Mesothelial cell of epicardium (in vitro differentiated cells): ENCODE data around the gene LURAP1L. TPM values are rescaled to one million over a fixed set of nuclear protein-coding genes. Genes with fewer than 3 reads are reported as not detected.

ENCODE experiments used
- DNase-seq, 2 experiments: peaks; one replicate each; pipeline ENCODE4 v3.0.0; 2021; ENCODE audit warnings: low spot score in 2 of 2; ENCODE audit not compliant: unreplicated experiment in 2 of 2
- H3K27ac Mint-ChIP-seq: 2 replicates; pipeline ENCODE4 v1.8.0; 2021; ENCODE audit warnings: mixed read lengths
- H3K27me3 Mint-ChIP-seq: 2 replicates; pipeline ENCODE4 v1.8.0; 2021; ENCODE audit warnings: low read depth, mixed read lengths
- H3K36me3 Mint-ChIP-seq: 2 replicates; pipeline ENCODE4 v1.8.0; 2021; ENCODE audit warnings: mixed read lengths
- H3K4me1 Mint-ChIP-seq: 2 replicates; pipeline ENCODE4 v1.8.0; 2021; ENCODE audit warnings: mixed read lengths
- H3K4me3 Mint-ChIP-seq: 2 replicates; pipeline ENCODE4 v1.8.0; 2021; ENCODE audit warnings: mild to moderate bottlenecking, moderate library complexity, mixed read lengths
- H3K9me3 Mint-ChIP-seq: 2 replicates; pipeline ENCODE4 v1.8.0; 2021; ENCODE audit warnings: mixed read lengths
- total RNA-seq: library from RNA; stranded (reverse); gene quantifications from 3 replicates; pipeline ENCODE4 v1.2.1, GENCODE V29; 2021
- TF ChIP-seq, protein P1 (sequence below): fragments of 200-600 bp; sonication (generic); IDR thresholded peaks from one replicate; pipeline ENCODE4 v1.5.0; 2021; ENCODE audit warnings: antibody characterized with exemption; ENCODE audit not compliant: unreplicated experiment

LURAP1L gene
- total RNA-seq, 1 donor from 2014 or later = 31.2 TPM

DNA sequence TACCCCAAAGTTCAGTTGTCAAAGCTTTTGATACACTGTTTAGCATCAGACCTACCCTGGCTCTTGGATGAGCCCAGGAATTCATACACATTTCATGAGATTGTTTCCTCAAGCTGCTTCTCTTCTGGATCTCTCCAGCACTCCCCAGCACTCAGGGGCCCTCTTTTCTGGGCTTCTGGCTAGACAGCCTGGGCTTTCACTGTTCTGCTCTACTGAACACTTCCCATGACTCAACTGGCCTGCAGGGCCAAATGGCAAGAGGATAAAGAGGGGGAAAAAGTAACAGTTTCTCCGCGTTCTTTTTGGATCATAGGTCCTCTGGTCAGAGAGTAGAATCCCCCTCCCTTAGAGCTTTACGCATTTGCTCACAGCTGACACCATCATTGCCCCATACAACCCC lies 20.9 kb upstream of the LURAP1L start:
- Mint-ChIP-seq H3K9me3 (peaks cover 8% of the 10 kb centered on the region), H3K27me3 (no peaks in the 10 kb centered on the region), H3K4me3 (no peak overlapping the region), H3K27ac (no peak overlapping the region), H3K36me3 (no peaks in the 10 kb centered on the region), H3K4me1 (no peaks in the 10 kb centered on the region)
- no peak for DNase-seq
- TF ChIP-seq, protein P1, sequence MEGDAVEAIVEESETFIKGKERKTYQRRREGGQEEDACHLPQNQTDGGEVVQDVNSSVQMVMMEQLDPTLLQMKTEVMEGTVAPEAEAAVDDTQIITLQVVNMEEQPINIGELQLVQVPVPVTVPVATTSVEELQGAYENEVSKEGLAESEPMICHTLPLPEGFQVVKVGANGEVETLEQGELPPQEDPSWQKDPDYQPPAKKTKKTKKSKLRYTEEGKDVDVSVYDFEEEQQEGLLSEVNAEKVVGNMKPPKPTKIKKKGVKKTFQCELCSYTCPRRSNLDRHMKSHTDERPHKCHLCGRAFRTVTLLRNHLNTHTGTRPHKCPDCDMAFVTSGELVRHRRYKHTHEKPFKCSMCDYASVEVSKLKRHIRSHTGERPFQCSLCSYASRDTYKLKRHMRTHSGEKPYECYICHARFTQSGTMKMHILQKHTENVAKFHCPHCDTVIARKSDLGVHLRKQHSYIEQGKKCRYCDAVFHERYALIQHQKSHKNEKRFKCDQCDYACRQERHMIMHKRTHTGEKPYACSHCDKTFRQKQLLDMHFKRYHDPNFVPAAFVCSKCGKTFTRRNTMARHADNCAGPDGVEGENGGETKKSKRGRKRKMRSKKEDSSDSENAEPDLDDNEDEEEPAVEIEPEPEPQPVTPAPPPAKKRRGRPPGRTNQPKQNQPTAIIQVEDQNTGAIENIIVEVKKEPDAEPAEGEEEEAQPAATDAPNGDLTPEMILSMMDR = no peak

DNA sequence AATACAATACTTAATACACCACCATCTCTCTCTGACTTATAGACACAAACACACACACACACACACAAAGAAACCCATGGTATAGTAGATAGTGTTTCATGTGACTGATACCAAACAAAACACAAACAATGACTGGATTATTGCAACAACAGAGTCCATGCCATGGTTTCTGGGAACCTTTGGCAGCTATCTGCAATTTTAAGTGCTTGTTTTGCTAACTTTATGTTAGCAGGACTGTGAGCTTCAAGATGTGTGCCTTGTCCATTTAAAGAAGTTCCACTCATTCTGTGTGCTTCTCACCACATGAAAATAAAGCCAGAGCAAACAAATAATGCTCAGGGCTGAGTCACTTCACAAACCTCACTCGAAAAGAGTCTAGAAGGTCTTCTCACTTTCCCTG lies 15.1 kb upstream of the LURAP1L start:
- no peaks in the 10 kb centered on the region for H3K27me3 Mint-ChIP-seq
- no peak overlapping the region for H3K4me3 Mint-ChIP-seq
- peaks cover 2% of the 10 kb centered on the region for H3K4me1 Mint-ChIP-seq
- H3K36me3 Mint-ChIP-seq = no peaks in the 10 kb centered on the region
- H3K9me3 Mint-ChIP-seq = no peaks in the 10 kb centered on the region
- TF ChIP-seq, protein P1 = no peak
- no peak for DNase-seq
- no peak overlapping the region for H3K27ac Mint-ChIP-seq

DNA sequence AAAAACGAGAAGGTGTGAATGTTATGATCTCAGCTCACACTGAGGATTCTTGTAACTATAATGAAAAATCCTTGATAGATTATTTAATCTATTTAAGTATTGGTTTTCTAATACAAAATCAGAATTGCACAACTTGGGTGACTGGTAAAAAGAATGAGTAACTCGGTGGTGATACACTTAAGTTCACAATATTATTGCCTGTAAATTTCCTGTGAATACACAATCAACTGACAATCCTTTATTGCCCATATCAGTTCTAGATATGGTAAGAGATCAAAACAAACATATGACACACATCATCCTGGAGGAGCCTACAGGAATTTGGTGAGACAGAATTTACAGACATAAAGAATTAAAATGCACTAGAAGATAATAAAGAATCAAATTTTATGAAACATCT lies 14.1 kb upstream of the LURAP1L start:
- TF ChIP-seq, protein P1 = no peak
- no peak for DNase-seq
- H3K9me3 Mint-ChIP-seq = no peaks in the 10 kb centered on the region

DNA sequence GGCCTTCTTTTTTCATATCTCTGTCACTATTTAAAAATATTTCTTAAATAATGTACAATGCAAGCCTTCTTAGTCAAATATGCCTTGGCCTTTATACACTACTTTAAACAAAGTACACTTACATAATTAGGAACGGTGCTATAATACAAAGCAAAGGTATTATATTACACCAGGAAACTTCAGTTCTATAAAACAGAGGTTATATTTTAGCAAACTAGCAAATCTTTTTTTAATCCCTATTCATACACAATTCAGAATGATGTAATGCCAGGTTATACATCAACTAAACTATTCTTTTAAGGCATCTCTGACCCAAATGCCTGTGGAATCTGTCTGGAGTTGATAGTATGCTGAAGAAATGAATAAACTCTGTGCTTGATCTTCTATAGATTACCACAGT lies 10.7 kb upstream of the LURAP1L start:
- no peak overlapping the region for H3K27ac Mint-ChIP-seq
- peaks cover 2% of the 10 kb centered on the region for H3K4me1 Mint-ChIP-seq
- no peaks in the 10 kb centered on the region for H3K9me3 Mint-ChIP-seq
- TF ChIP-seq, protein P1 = no peak
- H3K27me3 Mint-ChIP-seq = no peaks in the 10 kb centered on the region
- no peak for DNase-seq
- H3K4me3 Mint-ChIP-seq = no peak overlapping the region
- H3K36me3 Mint-ChIP-seq = no peaks in the 10 kb centered on the region

More for the DNA sequence above, 14.1 kb upstream of the LURAP1L start:
- Mint-ChIP-seq H3K36me3 (no peaks in the 10 kb centered on the region), H3K4me3 (no peak overlapping the region), H3K27me3 (no peaks in the 10 kb centered on the region), H3K4me1 (peaks cover 2% of the 10 kb centered on the region), H3K27ac (no peak overlapping the region)

DNA sequence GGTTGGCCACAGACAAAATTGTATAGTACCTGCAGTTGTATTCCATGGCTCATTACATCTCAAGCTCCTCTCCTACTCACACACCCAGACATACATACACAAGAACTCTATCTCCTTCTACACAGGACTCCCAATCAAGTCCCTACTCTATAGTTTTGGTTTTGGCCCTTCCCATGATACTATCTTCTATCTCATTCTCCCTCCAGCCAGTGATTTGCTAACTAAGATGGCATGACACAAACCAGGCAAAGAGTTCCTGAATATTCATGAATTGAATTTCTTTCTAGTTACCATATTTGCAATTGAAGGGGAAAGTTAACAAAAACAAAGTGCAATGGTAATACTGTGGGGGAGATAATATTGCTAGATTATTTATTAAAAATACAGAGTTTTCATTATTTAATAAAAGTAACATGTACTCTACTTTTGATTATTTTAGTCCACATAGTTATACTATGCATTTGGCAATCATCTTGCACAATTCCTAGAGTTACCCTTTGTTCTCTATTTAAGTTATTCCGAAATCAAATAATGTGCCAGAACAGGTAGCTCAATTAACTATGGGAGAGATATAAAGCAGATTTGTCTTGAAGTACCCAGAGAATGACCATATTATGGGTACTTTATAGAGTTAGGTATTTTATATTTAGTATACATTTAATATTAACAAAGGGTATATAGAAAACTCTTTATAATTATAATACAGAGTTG lies 9.6 kb upstream of the LURAP1L start:
- peaks cover 2% of the 10 kb centered on the region for H3K4me1 Mint-ChIP-seq
- TF ChIP-seq, protein P1 = no peak
- DNase-seq = no peak
- no peaks in the 10 kb centered on the region for H3K9me3 Mint-ChIP-seq
- no peaks in the 10 kb centered on the region for H3K36me3 Mint-ChIP-seq
- no peaks in the 10 kb centered on the region for H3K27me3 Mint-ChIP-seq
- H3K27ac Mint-ChIP-seq = no peak overlapping the region
- no peak overlapping the region for H3K4me3 Mint-ChIP-seq
